GM19438 (cell line): ENCODE data around the gene KIFC3.

Experiments
- ATAC-seq: cut with Tn5 transposase; IDR thresholded peaks from one replicate; pipeline ENCODE4 v1.9.1; 2021; ENCODE audit warnings: low read depth; ENCODE audit not compliant: unreplicated experiment

The KIFC3 gene

GRCh38 chr16:57769541-57770145, 32.6 kb downstream of the KIFC3 start:
- ATAC-seq = no peak

GRCh38 chr16:57766714-57767348, 35.5 kb downstream of the KIFC3 start:
- ATAC-seq = no peak

GRCh38 chr16:57765160-57765728, 37.0 kb downstream of the KIFC3 start:
- no peak for ATAC-seq

GRCh38 chr16:57764341-57765159, 37.7 kb downstream of the KIFC3 start:
- ATAC-seq = no peak

- ATAC-seq = no peak
Measured at GRCh38 chr16:57764006-57764340, 38.3 kb downstream of the KIFC3 start.

GRCh38 chr16:57763285-57764005, 38.8 kb downstream of the KIFC3 start:
- no peak for ATAC-seq

- ATAC-seq = no peak
Measured at GRCh38 chr16:57762365-57763040, 39.8 kb downstream of the KIFC3 start.

GRCh38 chr16:57761957-57762356, 40.3 kb downstream of the KIFC3 start:
- no peak for ATAC-seq

- no peak for ATAC-seq
Measured at GRCh38 chr16:57761301-57761700, 41.0 kb downstream of the KIFC3 start.

- ATAC-seq = no peak
Measured at GRCh38 chr16:57760357-57761160, 41.7 kb downstream of the KIFC3 start.

- ATAC-seq = no peak
Measured at GRCh38 chr16:57759541-57760356, 42.5 kb downstream of the KIFC3 start.

- ATAC-seq = no peak
Measured at GRCh38 chr16:57759131-57759530, 43.2 kb downstream of the KIFC3 start.

- ATAC-seq = no peak
Measured at GRCh38 chr16:57758331-57759117, 43.8 kb downstream of the KIFC3 start.

GRCh38 chr16:57757883-57758282, 44.4 kb downstream of the KIFC3 start:
- ATAC-seq = no peak

GRCh38 chr16:57757326-57757786, 44.9 kb downstream of the KIFC3 start:
- ATAC-seq = peak; percentile 85

GRCh38 chr16:57756424-57757325, 45.6 kb downstream of the KIFC3 start:
- ATAC-seq = no peak
